ENCODE measurements around the gene CORO2A.

GRCh38 chr9:98097836-98098235, 94.6 kb downstream of the CORO2A start:
- no peak for TF ChIP-seq CTCF (IDR thresholded peaks at IDR 0.05; ENCODE audit: borderline replicate concordance, extremely low read depth, low read length, poor library complexity, severe bottlenecking)
- TF ChIP-seq EZH2 (IDR thresholded peaks at IDR 0.05; ENCODE audit: borderline replicate concordance, low read depth, low read length, severe bottlenecking): no peak
